Measurements from ENCODE around the gene BAHD1. TPM values are rescaled to one million over a fixed set of nuclear protein-coding genes. Genes with fewer than 3 reads are reported as not detected.

The BAHD1 gene
- total RNA-seq, 1 experiment from 2014 or later = 49.1 TPM

DNA sequence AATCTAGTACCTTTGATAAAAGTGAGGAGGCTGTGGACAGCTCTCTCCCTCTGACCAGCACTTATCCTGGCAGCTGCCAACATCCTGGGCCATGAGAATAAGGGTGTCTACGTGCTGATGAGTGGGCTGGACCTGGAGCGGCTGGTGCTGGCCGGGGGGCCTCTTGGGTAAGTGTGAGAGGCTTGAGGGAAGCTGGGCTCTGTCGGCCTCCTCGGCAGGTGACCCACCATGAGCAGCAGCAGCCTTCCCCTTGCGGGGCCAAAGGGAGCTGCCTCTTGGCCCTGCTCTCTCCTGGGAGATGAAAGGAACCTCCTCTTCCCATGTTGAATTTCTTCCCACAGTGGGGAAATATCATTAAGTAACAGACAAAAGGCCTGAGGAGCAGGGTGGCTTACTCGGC lies 25.9 kb upstream of the BAHD1 start:
- TF ChIP-seq FOXJ3 (CRISPR knock-in tag; IDR thresholded peaks at IDR 0.05; ENCODE audit: borderline replicate concordance) = no peak
- TF ChIP-seq, protein P1, sequence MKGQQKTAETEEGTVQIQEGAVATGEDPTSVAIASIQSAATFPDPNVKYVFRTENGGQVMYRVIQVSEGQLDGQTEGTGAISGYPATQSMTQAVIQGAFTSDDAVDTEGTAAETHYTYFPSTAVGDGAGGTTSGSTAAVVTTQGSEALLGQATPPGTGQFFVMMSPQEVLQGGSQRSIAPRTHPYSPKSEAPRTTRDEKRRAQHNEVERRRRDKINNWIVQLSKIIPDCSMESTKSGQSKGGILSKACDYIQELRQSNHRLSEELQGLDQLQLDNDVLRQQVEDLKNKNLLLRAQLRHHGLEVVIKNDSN (CRISPR knock-in tag; IDR thresholded peaks at IDR 0.05) = no peak
- no peak for TF ChIP-seq E2F4 (CRISPR knock-in tag; IDR thresholded peaks at IDR 0.05; ENCODE audit: borderline replicate concordance, low read depth)
- no peak for TF ChIP-seq GABPB1 (CRISPR knock-in tag; IDR thresholded peaks at IDR 0.05)
- no peak for TF ChIP-seq FOXP1 (CRISPR knock-in tag; IDR thresholded peaks at IDR 0.05; ENCODE audit: borderline replicate concordance)
- no peak for TF ChIP-seq CREB1 (CRISPR knock-in tag; IDR thresholded peaks at IDR 0.05)
- TF ChIP-seq CREM (CRISPR knock-in tag; IDR thresholded peaks at IDR 0.05) = no peak
- no peak for TF ChIP-seq ZNF121 (CRISPR knock-in tag; IDR thresholded peaks at IDR 0.05)
- TF ChIP-seq, protein P2, sequence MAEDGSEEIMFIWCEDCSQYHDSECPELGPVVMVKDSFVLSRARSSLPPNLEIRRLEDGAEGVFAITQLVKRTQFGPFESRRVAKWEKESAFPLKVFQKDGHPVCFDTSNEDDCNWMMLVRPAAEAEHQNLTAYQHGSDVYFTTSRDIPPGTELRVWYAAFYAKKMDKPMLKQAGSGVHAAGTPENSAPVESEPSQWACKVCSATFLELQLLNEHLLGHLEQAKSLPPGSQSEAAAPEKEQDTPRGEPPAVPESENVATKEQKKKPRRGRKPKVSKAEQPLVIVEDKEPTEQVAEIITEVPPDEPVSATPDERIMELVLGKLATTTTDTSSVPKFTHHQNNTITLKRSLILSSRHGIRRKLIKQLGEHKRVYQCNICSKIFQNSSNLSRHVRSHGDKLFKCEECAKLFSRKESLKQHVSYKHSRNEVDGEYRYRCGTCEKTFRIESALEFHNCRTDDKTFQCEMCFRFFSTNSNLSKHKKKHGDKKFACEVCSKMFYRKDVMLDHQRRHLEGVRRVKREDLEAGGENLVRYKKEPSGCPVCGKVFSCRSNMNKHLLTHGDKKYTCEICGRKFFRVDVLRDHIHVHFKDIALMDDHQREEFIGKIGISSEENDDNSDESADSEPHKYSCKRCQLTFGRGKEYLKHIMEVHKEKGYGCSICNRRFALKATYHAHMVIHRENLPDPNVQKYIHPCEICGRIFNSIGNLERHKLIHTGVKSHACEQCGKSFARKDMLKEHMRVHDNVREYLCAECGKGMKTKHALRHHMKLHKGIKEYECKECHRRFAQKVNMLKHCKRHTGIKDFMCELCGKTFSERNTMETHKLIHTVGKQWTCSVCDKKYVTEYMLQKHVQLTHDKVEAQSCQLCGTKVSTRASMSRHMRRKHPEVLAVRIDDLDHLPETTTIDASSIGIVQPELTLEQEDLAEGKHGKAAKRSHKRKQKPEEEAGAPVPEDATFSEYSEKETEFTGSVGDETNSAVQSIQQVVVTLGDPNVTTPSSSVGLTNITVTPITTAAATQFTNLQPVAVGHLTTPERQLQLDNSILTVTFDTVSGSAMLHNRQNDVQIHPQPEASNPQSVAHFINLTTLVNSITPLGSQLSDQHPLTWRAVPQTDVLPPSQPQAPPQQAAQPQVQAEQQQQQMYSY (CRISPR knock-in tag; IDR thresholded peaks at IDR 0.05) = no peak
- no peak for TF ChIP-seq NR2C2 (CRISPR knock-in tag; IDR thresholded peaks at IDR 0.05)
- TF ChIP-seq USF2 (CRISPR knock-in tag; IDR thresholded peaks at IDR 0.05) = no peak
- no peak for TF ChIP-seq MYBL2 (CRISPR knock-in tag; IDR thresholded peaks at IDR 0.05)
- no peak for TF ChIP-seq TEAD1 (CRISPR knock-in tag; IDR thresholded peaks at IDR 0.05)
- TF ChIP-seq, protein P3, sequence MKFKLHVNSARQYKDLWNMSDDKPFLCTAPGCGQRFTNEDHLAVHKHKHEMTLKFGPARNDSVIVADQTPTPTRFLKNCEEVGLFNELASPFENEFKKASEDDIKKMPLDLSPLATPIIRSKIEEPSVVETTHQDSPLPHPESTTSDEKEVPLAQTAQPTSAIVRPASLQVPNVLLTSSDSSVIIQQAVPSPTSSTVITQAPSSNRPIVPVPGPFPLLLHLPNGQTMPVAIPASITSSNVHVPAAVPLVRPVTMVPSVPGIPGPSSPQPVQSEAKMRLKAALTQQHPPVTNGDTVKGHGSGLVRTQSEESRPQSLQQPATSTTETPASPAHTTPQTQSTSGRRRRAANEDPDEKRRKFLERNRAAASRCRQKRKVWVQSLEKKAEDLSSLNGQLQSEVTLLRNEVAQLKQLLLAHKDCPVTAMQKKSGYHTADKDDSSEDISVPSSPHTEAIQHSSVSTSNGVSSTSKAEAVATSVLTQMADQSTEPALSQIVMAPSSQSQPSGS (CRISPR knock-in tag; IDR thresholded peaks at IDR 0.05; ENCODE audit: borderline replicate concordance, low read depth) = no peak
- no peak for TF ChIP-seq ZNF219 (CRISPR knock-in tag; IDR thresholded peaks at IDR 0.05; ENCODE audit: borderline replicate concordance)
- TF ChIP-seq, protein P4, sequence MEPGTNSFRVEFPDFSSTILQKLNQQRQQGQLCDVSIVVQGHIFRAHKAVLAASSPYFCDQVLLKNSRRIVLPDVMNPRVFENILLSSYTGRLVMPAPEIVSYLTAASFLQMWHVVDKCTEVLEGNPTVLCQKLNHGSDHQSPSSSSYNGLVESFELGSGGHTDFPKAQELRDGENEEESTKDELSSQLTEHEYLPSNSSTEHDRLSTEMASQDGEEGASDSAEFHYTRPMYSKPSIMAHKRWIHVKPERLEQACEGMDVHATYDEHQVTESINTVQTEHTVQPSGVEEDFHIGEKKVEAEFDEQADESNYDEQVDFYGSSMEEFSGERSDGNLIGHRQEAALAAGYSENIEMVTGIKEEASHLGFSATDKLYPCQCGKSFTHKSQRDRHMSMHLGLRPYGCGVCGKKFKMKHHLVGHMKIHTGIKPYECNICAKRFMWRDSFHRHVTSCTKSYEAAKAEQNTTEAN (CRISPR knock-in tag; IDR thresholded peaks at IDR 0.05) = no peak
- no peak for DNase-seq (ENCODE audit: low spot score)
- CTCF ChIA-PET = no interaction called here
- Mint-ChIP-seq H3K4me1 (no peaks in the 10 kb centered on the region), H3K27ac (no peak overlapping the region), H3K4me3 (no peak overlapping the region), H3K27me3 (ENCODE audit: low read depth) (no peaks in the 10 kb centered on the region), H3K36me3 (peaks cover 69% of the 10 kb centered on the region), H3K9me3 (no peaks in the 10 kb centered on the region)
- no peak for ATAC-seq
- POLR2A ChIA-PET = no interaction called here

DNA sequence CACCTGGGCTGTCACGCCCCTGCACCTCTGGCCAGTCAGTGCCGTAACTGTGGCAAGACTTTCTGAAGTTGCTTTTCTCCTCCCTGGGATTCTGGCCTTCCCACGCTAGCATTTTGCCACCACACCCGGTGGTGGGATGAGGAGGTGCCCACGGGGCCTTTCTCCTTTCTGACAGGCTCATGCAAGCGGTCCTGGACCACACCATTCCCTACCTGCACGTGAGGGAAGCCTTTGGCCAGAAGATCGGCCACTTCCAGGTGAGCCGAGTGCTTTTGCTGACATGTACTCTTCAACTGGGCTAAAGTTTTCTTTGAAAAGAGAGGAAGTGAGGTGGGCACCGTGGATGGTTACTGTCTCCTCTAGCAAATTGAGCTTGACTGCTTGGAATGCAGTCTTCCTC lies 25.5 kb upstream of the BAHD1 start:
- DNase-seq (ENCODE audit: low spot score) (no peak), ATAC-seq (no peak)
- Mint-ChIP-seq H3K4me1 (no peaks in the 10 kb centered on the region), H3K27ac (peak overlapping the region; percentile 60; the same call in 1 of the 2 replicates), H3K36me3 (peaks cover 66% of the 10 kb centered on the region), H3K9me3 (no peaks in the 10 kb centered on the region), H3K27me3 (ENCODE audit: low read depth) (no peaks in the 10 kb centered on the region), H3K4me3 (no peak overlapping the region)
- CTCF ChIA-PET = no interaction called here
- POLR2A ChIA-PET = no interaction called here
- TF ChIP-seq CDX4 (CRISPR knock-in tag; IDR thresholded peaks at IDR 0.05; ENCODE audit: borderline replicate concordance) (no peak), TEAD4 (CRISPR knock-in tag; IDR thresholded peaks at IDR 0.05) (no peak), MXD4 (CRISPR knock-in tag; IDR thresholded peaks at IDR 0.05; ENCODE audit: borderline replicate concordance) (no peak), JAZF1 (CRISPR knock-in tag; IDR thresholded peaks at IDR 0.05) (no peak), ELF4 (CRISPR knock-in tag; IDR thresholded peaks at IDR 0.05; ENCODE audit: low read depth) (no peak), SP1 (CRISPR knock-in tag; conservative IDR thresholded peaks at IDR 0.05) (no peak), MYBL2 (CRISPR knock-in tag; IDR thresholded peaks at IDR 0.05) (no peak), IRF2 (CRISPR knock-in tag; IDR thresholded peaks at IDR 0.05; ENCODE audit: borderline replicate concordance, low read depth) (no peak), FOXP4 (CRISPR knock-in tag; IDR thresholded peaks at IDR 0.05) (no peak), ZNF263 (CRISPR knock-in tag; IDR thresholded peaks at IDR 0.05; ENCODE audit: low read depth) (no peak)

Data from WTC11 (cell line).